ENCODE results near the gene AP3B1.

AP3B1 gene, protein sequence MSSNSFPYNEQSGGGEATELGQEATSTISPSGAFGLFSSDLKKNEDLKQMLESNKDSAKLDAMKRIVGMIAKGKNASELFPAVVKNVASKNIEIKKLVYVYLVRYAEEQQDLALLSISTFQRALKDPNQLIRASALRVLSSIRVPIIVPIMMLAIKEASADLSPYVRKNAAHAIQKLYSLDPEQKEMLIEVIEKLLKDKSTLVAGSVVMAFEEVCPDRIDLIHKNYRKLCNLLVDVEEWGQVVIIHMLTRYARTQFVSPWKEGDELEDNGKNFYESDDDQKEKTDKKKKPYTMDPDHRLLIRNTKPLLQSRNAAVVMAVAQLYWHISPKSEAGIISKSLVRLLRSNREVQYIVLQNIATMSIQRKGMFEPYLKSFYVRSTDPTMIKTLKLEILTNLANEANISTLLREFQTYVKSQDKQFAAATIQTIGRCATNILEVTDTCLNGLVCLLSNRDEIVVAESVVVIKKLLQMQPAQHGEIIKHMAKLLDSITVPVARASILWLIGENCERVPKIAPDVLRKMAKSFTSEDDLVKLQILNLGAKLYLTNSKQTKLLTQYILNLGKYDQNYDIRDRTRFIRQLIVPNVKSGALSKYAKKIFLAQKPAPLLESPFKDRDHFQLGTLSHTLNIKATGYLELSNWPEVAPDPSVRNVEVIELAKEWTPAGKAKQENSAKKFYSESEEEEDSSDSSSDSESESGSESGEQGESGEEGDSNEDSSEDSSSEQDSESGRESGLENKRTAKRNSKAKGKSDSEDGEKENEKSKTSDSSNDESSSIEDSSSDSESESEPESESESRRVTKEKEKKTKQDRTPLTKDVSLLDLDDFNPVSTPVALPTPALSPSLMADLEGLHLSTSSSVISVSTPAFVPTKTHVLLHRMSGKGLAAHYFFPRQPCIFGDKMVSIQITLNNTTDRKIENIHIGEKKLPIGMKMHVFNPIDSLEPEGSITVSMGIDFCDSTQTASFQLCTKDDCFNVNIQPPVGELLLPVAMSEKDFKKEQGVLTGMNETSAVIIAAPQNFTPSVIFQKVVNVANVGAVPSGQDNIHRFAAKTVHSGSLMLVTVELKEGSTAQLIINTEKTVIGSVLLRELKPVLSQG

DNA sequence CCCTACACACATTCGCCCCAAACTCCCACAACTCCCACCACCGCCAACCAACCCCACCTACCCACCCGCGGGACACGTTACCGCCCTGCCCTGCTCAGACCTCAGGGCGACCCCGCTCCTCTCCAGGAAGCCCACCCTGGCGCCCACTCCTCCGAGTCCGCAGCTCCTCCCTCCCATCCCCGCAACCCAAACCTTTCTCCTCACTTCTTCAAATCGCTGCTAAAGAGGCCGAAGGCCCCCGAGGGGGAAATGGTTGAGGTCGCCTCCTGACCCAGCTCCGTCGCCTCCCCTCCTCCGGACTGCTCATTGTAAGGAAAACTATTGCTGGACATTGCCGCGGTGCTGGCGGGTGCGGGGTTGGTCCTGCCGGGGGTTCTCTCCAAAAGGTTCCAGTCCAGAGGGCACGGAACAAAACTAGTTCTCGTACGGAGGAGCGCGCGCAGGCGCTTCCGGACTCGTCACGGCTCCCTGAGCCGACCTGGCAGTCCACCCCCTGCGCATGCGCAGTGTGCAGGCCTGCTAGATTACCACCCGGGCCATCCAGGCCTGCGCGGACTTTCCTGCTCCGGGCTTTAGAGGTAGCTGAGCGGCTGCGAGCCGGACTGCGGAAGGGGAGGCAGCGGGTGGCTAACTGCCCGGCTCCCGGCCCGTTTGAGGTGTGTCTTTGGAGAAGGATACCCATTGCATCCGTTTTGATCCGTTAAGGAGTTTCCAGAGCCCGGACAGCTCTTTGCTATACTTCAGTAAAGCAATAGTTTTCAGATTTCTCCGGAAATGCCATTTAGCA is at the start of gene AP3B1:
AP3B1 (minus strand) TSS at position 451 of the 787 bp plus-strand sequence; CDS start at position 332, 119 bp downstream.
- peak; percentile 98 for DNase-seq (ENCODE audit: low spot score)

DNA sequence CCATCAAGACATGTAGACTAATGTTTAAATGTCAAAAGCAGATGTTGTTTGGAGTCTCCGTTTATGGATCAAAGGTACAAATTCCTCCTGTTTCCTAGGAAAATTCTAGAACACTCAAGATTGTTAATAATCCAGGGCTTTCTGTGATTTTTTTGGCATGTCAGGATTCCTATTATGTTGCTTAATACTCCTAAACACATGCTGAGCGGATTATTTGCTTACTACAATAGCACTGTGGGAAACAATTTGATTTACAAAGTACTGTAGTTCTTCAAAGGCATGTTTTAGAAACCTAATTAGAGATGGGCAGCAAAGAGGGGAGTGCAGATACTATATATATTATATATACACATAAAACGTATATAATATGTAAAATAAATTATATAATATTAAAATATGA is 46.9 kb upstream of the AP3B1 start:
- DNase-seq (ENCODE audit: low spot score) = no peak

DNA sequence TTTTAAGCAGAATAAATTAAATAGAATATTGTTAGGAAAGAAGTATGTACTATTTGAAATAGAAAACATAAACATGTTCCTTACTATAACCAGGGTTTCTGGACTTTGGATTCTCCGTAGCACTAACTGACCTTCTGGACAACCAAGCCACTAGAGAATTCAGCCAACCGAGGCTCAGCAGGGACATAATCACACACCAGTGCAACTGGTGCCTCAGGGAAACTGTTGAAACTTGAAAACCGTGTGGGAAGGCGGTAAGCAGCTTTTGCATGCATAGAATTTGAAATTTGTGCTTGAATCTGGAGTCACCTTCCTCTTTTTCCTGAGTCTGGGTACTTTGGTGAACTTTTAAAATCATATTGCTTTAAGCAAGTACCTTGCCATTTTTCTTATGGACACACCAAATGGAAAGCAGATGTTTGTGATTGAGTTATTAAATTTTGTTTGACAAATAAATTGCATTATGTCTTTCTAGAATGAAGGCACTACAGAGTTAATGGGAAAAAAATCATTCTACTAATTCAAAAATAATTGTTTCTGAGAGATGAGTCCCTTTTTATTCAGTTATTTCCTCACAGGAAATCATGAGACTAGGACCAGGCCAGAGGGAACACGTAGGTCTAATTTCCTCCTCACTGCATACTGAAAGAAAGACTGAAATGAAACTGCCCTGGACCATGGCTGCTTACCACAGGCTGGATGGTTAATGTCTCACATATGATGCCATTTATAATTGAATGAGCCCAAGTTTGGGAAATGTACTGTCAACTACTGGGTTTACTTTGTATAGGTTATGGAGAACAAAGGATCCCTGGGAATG is 45.3 kb upstream of the AP3B1 start:
- DNase-seq (ENCODE audit: low spot score) = no peak

DNA sequence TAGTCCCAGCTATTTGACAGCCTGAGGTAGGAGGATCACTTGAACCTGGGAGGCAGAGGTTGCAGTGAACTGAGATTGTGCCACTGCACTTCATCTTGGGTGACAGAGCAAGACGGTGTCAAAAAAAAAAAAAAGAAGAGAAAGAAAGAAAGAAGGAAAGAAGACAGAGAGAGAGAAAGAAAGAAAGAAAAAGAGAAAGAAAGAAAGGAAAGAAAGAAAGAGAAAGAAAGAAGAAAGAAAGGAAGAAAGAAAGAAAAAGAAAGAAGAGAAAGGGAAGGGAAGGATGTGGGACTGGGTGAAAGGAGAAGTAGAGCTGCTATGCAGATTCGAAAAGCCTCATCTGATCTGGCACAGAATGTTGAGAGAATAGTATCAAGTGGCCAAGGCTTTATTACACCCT is 42.2 kb upstream of the AP3B1 start:
- no peak for DNase-seq (ENCODE audit: low spot score)

DNA sequence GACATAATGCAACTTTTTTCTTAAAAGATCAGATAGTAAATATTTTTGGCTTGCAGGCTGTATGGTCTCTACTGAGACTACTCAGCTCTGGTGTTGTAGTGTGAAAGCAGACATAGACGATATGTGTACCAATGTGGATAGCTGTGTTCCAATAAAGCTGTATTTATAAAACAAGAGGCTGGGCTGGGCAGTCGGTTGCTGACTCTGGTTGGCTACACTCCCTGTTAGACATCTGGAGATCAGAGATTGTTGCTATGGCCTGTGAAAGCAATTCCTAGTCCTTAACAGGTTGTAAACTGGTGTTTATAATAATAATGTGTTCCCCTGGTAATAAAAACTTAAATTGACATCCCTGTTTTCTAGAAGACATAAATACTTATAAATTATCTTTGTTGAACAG is 41.5 kb upstream of the AP3B1 start:
- no peak for DNase-seq (ENCODE audit: low spot score)

DNA sequence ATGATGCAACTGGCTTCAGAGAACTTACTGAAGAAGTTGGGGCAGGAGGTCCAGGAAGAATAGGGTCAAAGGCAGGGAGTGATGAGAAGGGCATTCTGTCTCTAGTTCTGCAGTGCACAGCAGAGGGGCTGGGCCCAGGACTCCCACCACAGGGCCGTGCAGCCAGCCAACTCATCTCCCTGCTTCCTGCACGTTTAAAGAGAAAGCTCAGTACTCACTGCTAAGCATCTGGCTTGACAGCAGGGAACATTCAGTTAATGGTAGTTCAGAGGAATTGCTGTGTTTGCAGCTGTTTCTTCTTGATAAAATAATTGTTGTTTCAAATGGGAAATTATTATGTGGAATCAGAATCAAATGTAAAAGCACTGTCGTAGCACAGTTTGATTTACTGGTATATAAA is 40.3 kb upstream of the AP3B1 start:
- no peak for DNase-seq (ENCODE audit: low spot score)

DNA sequence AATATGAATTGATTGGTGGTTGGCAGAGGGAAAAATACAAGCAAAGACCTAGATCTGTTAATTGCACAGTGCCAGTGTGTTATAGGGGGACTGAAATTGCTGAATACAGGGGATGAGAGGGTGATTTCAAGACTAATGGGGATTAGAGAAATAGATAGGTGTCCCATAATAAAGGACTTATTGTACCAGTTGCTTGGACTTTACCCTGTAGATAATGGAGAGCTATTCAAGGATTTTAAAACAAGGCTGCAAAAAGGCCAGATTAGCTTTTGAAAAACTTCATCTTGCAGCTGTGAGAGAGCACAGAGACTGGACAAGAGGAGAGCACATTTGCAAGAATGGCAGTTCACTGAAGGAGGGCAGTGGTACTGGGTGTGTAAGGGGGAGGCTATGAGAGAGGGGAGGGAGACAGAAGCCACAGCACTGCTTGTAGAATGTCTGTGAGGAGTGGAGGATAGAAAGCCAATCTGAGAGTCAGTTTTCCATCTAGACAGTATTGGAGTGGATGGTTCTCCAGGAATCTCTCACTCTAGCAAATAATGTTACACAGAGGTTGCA is 37.1 kb upstream of the AP3B1 start:
- DNase-seq (ENCODE audit: low spot score) = no peak

DNA sequence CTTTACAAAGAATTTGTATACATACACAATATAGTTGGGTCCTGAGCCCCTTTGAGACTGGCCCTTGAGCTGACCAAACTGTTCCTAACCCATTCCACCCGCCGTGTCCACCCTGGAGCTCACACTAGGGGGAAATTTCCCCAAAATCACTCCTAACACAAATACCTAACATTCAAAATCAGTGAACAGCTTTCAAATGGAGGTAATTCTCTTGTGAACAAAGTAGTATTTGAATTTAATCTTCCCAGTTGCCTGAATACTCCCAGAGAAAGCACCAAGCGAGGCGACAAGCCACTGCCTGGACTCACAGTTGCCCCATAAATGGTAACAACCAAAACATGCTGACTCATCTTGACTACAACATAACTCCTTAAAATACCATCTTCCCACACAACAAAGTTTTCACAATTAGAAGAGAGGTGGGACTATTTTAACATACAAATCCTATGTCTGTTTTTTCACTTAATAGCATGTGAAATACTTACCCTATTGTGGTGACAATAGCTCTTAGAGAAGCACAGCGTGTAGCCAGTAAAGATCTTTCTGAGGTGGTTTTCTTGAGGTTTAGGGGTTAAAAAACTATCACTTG is 34.2 kb upstream of the AP3B1 start:
- no peak for DNase-seq (ENCODE audit: low spot score)

DNA sequence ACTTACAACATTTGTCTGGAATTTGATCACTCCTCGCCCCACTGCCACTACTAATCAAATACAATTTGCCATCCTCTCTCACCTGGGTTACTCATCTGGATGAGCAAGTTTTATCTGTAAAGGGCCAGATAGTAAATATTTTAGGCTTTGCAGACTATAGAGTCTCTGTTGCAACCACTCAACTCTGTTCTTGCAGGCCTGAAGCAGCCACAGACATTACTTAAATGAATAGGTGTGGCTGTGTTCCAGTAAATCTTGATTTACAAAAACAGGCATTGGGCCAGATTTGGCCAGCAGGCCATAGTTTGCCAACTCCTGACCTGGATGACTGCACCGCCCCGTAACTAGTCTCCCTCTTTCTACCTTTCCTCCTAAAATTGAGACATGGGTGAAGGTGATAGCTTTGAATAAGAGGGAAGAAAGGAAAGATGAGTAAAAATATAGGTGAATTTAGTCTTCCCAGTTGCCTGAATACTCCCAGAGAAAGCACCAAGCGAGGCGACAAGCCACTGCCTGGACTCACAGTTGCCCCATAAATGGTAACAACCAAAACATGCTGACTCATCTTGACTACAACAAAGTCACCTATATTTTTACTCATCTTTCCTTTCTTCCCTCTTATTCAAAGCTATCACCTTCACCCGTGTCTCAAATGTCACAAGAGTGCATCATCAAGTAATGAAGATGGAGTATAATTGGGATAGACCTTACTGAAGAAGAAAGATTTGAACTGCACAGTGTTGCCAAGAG is 33.4 kb upstream of the AP3B1 start:
- DNase-seq (ENCODE audit: low spot score) = no peak

DNA sequence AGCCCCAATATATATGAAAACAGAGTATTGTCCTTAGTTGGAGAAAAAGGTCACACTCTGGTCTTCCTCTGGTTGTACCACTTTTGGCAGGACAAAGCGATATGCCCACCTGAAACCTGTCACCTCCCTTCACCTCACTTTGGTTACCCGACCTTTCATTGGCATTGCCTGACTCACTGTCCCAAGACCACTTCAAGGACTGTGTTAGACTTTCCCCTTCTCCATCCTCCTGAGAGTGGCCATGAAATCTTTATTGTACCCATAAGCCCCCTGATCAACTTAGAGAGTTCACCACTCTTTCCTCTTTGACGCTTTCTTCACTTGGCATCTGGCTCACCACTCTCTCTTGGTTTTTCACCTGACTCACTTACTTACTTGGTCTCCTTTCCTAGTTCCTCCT is 32.4 kb upstream of the AP3B1 start:
- no peak for DNase-seq (ENCODE audit: low spot score)

DNA sequence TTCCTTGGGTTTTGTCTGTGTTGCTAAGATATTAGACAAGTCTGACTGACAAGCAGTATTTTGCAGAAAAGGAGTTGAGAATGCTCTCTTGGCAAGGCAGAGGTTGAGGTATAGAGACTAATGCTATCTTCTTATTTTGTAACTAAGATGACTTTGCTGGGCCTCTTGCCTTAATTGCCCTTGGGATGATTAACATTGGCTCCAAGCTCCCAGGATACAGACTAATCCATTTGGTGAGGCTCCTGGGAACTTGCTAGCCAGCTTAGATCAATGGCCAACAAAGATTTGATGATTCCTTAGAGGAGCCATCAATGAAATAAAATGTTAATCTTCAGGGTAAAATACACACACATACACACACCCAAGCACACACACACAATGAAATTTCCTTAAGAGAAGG is 28.7 kb upstream of the AP3B1 start:
- no peak for DNase-seq (ENCODE audit: low spot score)

DNA sequence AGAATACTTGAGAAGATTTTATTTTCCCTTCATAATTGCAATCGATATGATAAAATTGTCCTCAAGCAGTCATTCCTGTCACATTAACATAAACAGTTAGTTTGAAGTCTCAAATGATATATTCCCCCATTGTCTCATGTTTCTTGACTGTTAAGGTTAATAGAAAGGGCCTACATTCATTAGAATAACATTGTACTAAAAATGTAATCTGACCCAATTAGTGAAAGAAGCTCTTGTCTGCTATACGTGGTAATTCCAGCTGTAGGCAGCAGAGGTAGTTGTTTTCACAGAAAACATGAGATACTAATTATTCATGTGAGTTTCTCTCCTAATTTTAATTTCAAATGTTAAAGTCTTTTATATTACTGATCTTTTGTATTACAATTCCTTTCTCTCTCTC is 25.9 kb upstream of the AP3B1 start:
- peak; percentile 31 for DNase-seq (ENCODE audit: low spot score)

DNA sequence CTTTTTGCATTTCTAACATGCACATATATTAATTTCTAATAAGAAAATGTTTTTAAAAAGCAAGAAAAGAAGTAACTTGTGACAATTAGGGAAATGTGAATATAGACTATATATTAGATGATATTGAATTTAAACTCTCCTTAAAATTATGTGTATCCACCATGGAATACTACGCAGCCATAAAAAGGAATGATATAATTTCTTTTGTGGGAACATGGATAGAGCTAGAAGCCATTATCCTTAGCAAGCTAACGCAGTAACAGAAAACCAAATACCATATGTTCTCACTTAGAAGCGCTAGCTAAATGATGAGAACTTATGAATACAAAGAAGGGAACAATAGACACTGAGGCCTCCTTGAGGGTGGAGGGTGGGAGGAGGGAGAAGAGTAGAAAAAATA is 23.8 kb upstream of the AP3B1 start:
- DNase-seq (ENCODE audit: low spot score) = no peak

DNA sequence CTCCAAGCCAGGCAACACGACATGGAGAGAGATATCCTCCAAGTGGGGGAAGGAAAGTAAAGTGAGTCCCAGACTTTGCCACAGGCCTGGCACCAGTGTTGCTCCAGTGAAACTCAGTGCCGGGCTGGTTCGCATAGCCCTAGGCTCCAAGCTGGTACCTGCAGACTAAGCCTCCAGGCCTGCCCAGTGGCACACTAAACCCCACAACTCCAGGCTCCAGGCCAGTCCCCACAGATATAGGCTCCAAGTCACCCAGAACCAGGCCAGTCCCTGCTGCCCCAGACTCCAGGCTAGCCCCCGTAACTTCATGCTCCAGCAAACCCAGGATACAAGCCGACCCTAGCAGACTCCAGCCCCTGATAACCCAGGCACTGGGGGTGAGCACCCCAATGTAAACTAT is 23.0 kb upstream of the AP3B1 start:
- no peak for DNase-seq (ENCODE audit: low spot score)

DNA sequence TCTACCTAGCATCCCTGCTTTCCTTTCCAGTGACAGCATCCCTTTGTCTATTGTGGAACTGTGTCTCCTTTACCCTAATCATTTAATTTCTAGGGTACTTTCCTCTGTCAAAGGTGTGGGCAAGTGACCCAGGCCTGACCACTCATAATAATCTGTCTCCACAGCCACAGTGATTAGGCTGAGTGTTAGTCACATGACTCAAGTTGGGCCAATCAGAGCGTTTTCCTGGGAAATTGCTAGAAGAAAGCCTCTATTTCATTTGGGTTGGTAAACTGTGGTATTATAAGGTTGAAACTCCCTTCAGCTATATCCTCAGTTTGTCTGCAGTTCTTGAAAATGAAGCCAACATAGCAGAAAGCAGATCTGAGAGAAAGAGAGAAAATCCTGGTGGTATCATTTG is 14.2 kb upstream of the AP3B1 start:
- DNase-seq (ENCODE audit: low spot score) = no peak

DNA sequence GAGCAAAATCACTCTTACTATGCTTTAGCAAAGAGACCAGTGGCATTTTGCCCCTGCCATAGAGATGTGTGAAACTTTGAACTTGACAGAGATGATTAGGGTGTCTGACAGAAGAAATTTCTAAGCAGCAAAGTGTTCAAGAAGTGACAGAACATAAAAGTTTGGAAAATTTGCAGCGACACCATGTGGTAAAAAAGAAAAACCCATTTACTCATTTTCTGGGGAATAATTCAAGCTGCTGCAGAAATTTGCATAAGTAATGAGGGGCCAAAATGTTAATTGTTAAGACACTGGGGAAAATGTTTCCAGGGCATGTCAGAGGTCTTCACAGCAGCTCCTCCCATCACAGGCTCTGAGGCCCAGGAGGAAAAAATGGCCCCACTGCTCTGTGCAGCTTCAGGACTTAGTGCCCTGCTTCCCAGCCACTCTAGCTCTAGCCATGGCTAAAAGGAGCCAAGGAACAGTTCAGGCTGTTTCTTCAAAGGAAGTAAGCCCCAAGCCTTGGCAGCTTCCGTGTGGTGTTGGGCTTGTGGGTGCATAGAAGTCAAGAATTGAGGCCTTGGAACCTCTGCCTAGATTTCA is 6.1 kb upstream of the AP3B1 start:
- no peak for DNase-seq (ENCODE audit: low spot score)

DNA sequence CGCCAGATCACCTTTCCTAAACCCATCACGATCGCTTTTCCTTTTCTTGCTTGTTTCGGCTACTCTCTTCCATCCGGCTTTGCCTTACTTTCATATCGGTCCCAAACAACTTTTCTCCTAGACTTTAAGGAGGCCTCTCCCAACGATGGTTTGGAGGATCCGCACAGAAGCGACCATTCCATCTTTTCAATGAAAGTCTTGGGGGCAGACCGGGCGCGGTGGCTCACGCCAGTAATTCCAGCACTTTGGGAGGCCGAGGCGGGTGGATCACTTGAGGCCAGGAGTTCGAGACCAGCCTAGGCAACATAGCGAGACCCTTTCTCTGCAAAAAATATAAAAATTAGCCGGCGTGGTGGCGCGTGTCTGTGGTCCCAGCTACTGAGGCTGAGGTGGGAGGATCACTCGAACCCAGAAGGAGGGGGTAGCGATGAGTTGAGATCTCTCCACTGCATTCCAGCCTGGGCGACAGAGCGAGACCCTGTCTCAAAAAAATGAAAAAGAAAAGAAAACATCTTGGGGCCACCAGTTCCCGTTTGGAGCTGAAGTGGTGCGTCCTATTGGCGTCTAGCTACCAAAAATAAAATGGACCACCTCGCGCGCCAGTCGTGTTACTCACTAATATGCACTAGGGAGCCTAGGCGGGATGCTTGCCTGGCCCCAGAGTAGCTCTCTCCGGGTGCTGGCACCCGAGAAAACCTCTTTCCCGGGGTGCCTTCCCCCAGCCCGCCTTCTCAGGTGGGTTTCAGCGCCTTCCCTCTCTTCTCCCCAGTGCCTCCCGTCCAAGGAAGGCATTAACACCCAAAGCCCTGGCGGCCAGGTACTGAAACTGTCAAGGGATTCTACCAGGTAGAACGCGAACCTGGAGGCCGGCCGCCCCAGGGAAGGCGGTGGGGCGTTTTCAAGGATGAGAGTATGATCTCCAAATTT is 800 bp upstream of the AP3B1 start:
- no peak for DNase-seq (ENCODE audit: low spot score)

DNA sequence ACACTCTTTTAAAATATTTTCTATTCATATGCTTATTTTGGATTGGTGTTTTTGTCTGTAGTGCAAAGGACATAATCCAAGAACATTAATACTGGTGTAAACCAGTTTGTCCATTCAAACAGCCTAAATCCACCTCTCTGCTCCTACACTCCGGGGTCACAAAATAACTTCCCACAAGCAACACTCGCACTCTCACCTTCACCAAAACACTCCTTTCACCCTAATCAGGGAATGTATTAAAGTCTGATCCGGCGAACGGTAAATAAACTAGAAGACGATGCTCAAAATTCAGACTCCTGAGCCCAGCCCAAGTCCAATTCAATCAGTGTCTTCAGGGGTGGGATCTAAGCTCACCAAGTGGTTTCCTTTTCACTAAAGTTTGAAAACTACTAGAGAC is 649 bp downstream of the AP3B1 start:
- DNase-seq (ENCODE audit: low spot score) = no peak

Data from globus pallidus (tissue), 1 donor.